Testis (tissue), 3 donors: ENCODE data around the gene CLMN. TPM values are rescaled to one million over a fixed set of nuclear protein-coding genes. Genes with fewer than 3 reads are reported as not detected.

Experiments used
- DNase-seq: peaks from one replicate; pipeline ENCODE4 v3.0.0-alpha.2; 2019
- H3K27ac ChIP-seq, 2 donors: fragments of 200-600 bp; sonication (generic); one replicate each; pipeline ENCODE4 v1.5.1; 2019
- H3K27me3 ChIP-seq: fragments of 200-600 bp; sonication (generic); one replicate; pipeline ENCODE4 v1.5.1; 2019
- H3K36me3 ChIP-seq: fragments of 200-600 bp; sonication (generic); one replicate; pipeline ENCODE4 v1.5.1; 2017; ENCODE audit warnings: low read depth; ENCODE audit errors: missing control alignments
- H3K4me1 ChIP-seq: fragments of 200-600 bp; sonication (generic); one replicate; pipeline ENCODE4 v1.5.1; 2019
- H3K4me3 ChIP-seq, 2 donors: fragments of 200-600 bp; sonication (generic); one replicate each; pipeline ENCODE4 v1.5.1; 2017 to 2019
- H3K9me3 ChIP-seq: fragments of 200-600 bp; sonication (generic); one replicate; pipeline ENCODE4 v1.5.1; 2017
- CTCF ChIP-seq, 3 experiments: fragments of 450-650 bp in 2 of 3; fragments of 200-600 bp in 1 of 3; sonication (generic) in 1 of 3; IDR thresholded peaks; one replicate each; pipeline ENCODE4 v1.5.1; 2016 to 2019; ENCODE audit warnings: antibody characterized with exemption in 3 of 3, mild to moderate bottlenecking in 2 of 3, moderate library complexity in 1 of 3
- POLR2A ChIP-seq: fragments of 450-650 bp; IDR thresholded peaks from one replicate; pipeline ENCODE4 v1.6.1; 2017; ENCODE audit warnings: antibody characterized with exemption, mild to moderate bottlenecking, moderate library complexity
- WGBS, 2 donors: methylation state at CpG; one replicate each; pipeline ENCODE4 v1.1.5; 2018; 5-methylcytosine and 5-hydroxymethylcytosine counted together
- intact Hi-C: fragments of 100-400 bp; cut with DNase I; formaldehyde crosslinking; loops from one replicate; pipeline ENCODE4 v1.15.1; 2023; ENCODE audit warnings: low total_unique reads
- polyA plus RNA-seq: library from polyadenylated mRNA; stranded (reverse); fragments of 350-450 nt; fragmentation: Illumina TruSeq; extraction: RNeasy Lipid Tissue Mini Kit (QIAGEN cat#74804); gene quantifications from one replicate; pipeline ENCODE4 v1.2.3, GENCODE V29; 2014; ENCODE audit warnings: low read depth, low replicate concordance; ENCODE audit not compliant: insufficient read depth
- total RNA-seq, 2 donors: library from RNA; depleted of rRNA; stranded (reverse); fragments of >200 nt; gene quantifications; one replicate each; pipeline ENCODE4 v1.2.3, GENCODE V29; 2016

CLMN gene
- total and polyA plus RNA-seq, 3 donors from 2014 or later, result 35.9 to 134 (median 68.0) TPM

- TF ChIP-seq CTCF (IDR thresholded peaks at IDR 0.05) (no peak), POLR2A (no peak)
- intact Hi-C loops, result no loop called here
- no peaks in the 10 kb centered on the region for H3K36me3 ChIP-seq
- no peak overlapping the region for H3K4me3 ChIP-seq
- DNase-seq, result no peak
- no peaks in the 10 kb centered on the region for H3K4me1 ChIP-seq
- WGBS, 2 donors, result 44 to 54% methylated on average over 10 of the region's 10 CpGs
- H3K27ac ChIP-seq, result peak overlapping the region in 1 of 2 donors; percentile 4
- H3K9me3 ChIP-seq, result no peaks in the 10 kb centered on the region
- no peaks in the 10 kb centered on the region for H3K27me3 ChIP-seq
Measured at GRCh38 chr14:95222151-95222631, 97.5 kb downstream of the CLMN start.

- no peaks in the 10 kb centered on the region for H3K4me1 ChIP-seq
- WGBS, 2 donors, result 88 to 95% methylated on average over 12 of the region's 12 CpGs
- no peak overlapping the region for H3K4me3 ChIP-seq
- intact Hi-C loops, result no loop called here
- no peaks in the 10 kb centered on the region for H3K36me3 ChIP-seq
- H3K9me3 ChIP-seq, result no peaks in the 10 kb centered on the region
- peak overlapping the region in 1 of 2 donors; percentile 4 for H3K27ac ChIP-seq
- no peak for TF ChIP-seq POLR2A
- TF ChIP-seq CTCF (IDR thresholded peaks at IDR 0.05), result no peak
- H3K27me3 ChIP-seq, result no peaks in the 10 kb centered on the region
- no peak for DNase-seq
Measured at GRCh38 chr14:95221531-95221930, 98.2 kb downstream of the CLMN start.

- Histone ChIP-seq H3K27me3 (no peaks in the 10 kb centered on the region), H3K27ac (no peak overlapping the region), H3K36me3 (no peaks in the 10 kb centered on the region), H3K4me3 (no peak overlapping the region), H3K9me3 (no peaks in the 10 kb centered on the region), H3K4me1 (no peaks in the 10 kb centered on the region)
- DNase-seq, result no peak
- TF ChIP-seq POLR2A, result no peak
- no peak for TF ChIP-seq CTCF (IDR thresholded peaks at IDR 0.05)
- intact Hi-C loops, result no loop called here
- 77 to 83% methylated on average over 7 to 11 of the region's 11 CpGs for WGBS, 2 donors
Measured at GRCh38 chr14:95220663-95221231, 99.0 kb downstream of the CLMN start.

DNA sequence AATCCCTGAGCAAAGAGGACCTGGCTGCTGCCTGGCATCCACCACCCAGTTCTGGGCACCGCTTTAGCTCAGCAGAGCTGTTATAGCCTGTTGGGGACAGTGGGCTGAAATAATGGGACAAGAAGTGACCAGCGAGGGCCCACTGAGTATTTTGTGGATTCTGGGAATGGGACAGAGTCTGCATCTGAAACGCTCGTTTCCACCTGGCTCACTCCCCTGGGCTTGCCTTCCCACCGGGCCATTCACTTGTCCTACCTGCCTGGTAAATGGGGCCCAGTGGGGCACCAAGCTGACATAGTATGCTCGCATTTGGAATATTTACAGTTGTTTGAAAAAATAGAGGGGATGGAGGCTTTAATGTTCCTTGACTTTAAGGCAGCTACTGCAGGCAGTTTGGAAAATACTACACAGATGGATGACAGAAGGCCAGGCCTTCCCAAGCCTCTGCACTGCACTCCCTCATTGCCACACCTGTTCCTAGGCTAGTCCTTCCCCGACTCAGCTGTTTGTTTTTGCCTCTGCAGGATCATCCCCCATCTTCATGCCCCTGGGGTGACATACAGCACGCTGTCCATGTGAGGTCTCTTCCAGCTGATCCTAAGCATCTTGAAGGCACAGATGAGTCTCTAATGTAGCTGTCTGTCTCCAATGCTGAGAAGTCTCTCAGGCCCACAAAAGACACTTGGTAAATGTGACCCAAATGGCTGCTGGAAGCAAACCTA lies 101.1 kb downstream of the CLMN start:
- H3K9me3 ChIP-seq, result no peaks in the 10 kb centered on the region
- 80 to 89% methylated on average over 8 of the region's 8 CpGs for WGBS, 2 donors
- intact Hi-C loops, result no loop called here
- no peaks in the 10 kb centered on the region for H3K27me3 ChIP-seq
- no peaks in the 10 kb centered on the region for H3K4me1 ChIP-seq
- no peak overlapping the region for H3K4me3 ChIP-seq
- no peak for DNase-seq
- H3K27ac ChIP-seq, result no peak overlapping the region
- no peak for TF ChIP-seq POLR2A
- no peak for TF ChIP-seq CTCF (IDR thresholded peaks at IDR 0.05)
- no peaks in the 10 kb centered on the region for H3K36me3 ChIP-seq
